ENCODE measurements around the gene CALU.

Gene CALU

GRCh38 chr7:128812514-128813168 lies 73.5 kb downstream of the CALU start:
- Histone ChIP-seq H3K27ac (ENCODE audit: low read depth, low read length) (no peak overlapping the region), H3K9ac (ENCODE audit: low read length) (no peak overlapping the region), H3K4me1 (ENCODE audit: control insufficient read depth, insufficient read depth, low read length) (peaks cover 12% of the 10 kb centered on the region), H3K36me3 (ENCODE audit: control insufficient read depth, insufficient read depth, low read length) (peaks cover 39% of the 10 kb centered on the region), H3K4me3 (ENCODE audit: low read depth, low read length) (no peak overlapping the region), H3K9me3 (ENCODE audit: control insufficient read depth, insufficient read depth, low read depth, low read length) (no peaks in the 10 kb centered on the region), H3K27me3 (ENCODE audit: control insufficient read depth, insufficient read depth, low read length) (no peaks in the 10 kb centered on the region)

GRCh38 chr7:128814499-128814898 lies 75.3 kb downstream of the CALU start:
- Histone ChIP-seq H3K4me3 (ENCODE audit: low read depth, low read length) (no peak overlapping the region), H3K27me3 (ENCODE audit: control insufficient read depth, insufficient read depth, low read length) (no peaks in the 10 kb centered on the region), H3K27ac (ENCODE audit: low read depth, low read length) (no peak overlapping the region), H3K4me1 (ENCODE audit: control insufficient read depth, insufficient read depth, low read length) (peaks cover 12% of the 10 kb centered on the region), H3K9ac (ENCODE audit: low read length) (no peak overlapping the region), H3K36me3 (ENCODE audit: control insufficient read depth, insufficient read depth, low read length) (peaks cover 27% of the 10 kb centered on the region), H3K9me3 (ENCODE audit: control insufficient read depth, insufficient read depth, low read depth, low read length) (no peaks in the 10 kb centered on the region)

GRCh38 chr7:128815289-128815942 lies 76.3 kb downstream of the CALU start:
- Histone ChIP-seq H3K27me3 (ENCODE audit: control insufficient read depth, insufficient read depth, low read length) (no peaks in the 10 kb centered on the region), H3K27ac (ENCODE audit: low read depth, low read length) (no peak overlapping the region), H3K4me1 (ENCODE audit: control insufficient read depth, insufficient read depth, low read length) (peaks cover 12% of the 10 kb centered on the region), H3K9ac (ENCODE audit: low read length) (no peak overlapping the region), H3K4me3 (ENCODE audit: low read depth, low read length) (no peak overlapping the region), H3K9me3 (ENCODE audit: control insufficient read depth, insufficient read depth, low read depth, low read length) (no peaks in the 10 kb centered on the region), H3K36me3 (ENCODE audit: control insufficient read depth, insufficient read depth, low read length) (peaks cover 19% of the 10 kb centered on the region)

GRCh38 chr7:128818694-128819093 lies 79.5 kb downstream of the CALU start:
- Histone ChIP-seq H3K4me3 (ENCODE audit: low read depth, low read length) (no peak overlapping the region), H3K9me3 (ENCODE audit: control insufficient read depth, insufficient read depth, low read depth, low read length) (no peaks in the 10 kb centered on the region), H3K27ac (ENCODE audit: low read depth, low read length) (no peak overlapping the region), H3K27me3 (ENCODE audit: control insufficient read depth, insufficient read depth, low read length) (no peaks in the 10 kb centered on the region), H3K4me1 (ENCODE audit: control insufficient read depth, insufficient read depth, low read length) (no peaks in the 10 kb centered on the region; the same call in 1 of the 2 replicates), H3K36me3 (ENCODE audit: control insufficient read depth, insufficient read depth, low read length) (0 out of 2 replicates have a peak, but pooled peaks cover 5% of the 10 kb centered on the region), H3K9ac (ENCODE audit: low read length) (no peak overlapping the region)

All from HUES6 (cell line).